CD4-positive, alpha-beta T cell treated with Interferon alpha-2 for 1 hour (primary cell): ENCODE measurements around the gene BLMH.
A peak's percentile ranks its signal among the peaks of the same experiment; 100 is the strongest.

Experiments
- DNase-seq, 2 donors: peaks; one replicate each; pipeline ENCODE4 v3.0.0-alpha.2; 2020 to 2022

BLMH gene

GRCh38 chr17:30291543-30292285, at the start of gene BLMH:
Gene BLMH, minus strand, starts transcription at chr17:30291944. Its CDS starts 125 bp downstream, at chr17:30291819.
- DNase-seq: peak; percentile 72 to 87

- no peak for DNase-seq
These were observed 49.1 kb upstream of the BLMH start for GRCh38 chr17:30340801-30341356.

GRCh38 chr17:30339086-30339485, 47.3 kb upstream of the BLMH start:
- no peak for DNase-seq

- DNase-seq: no peak
These were observed 45.8 kb upstream of the BLMH start for GRCh38 chr17:30337393-30337999.

- peak; percentile 66 to 81 for DNase-seq
These were observed 44.8 kb upstream of the BLMH start for GRCh38 chr17:30336369-30337171.

- DNase-seq: no peak
These were observed 42.7 kb upstream of the BLMH start for GRCh38 chr17:30334421-30334820.

GRCh38 chr17:30333503-30334360, 42.0 kb upstream of the BLMH start, which contains the start of gene TMIGD1:
Gene TMIGD1, minus strand, starts transcription at chr17:30334057. Its CDS starts 1,924 bp downstream, at chr17:30332133.
- DNase-seq: no peak

- peak; percentile 62 to 81 for DNase-seq
These were observed 40.4 kb upstream of the BLMH start for GRCh38 chr17:30332057-30332542.

GRCh38 chr17:30326809-30327208, 35.1 kb upstream of the BLMH start:
- DNase-seq: no peak

GRCh38 chr17:30324723-30325122, 33.0 kb upstream of the BLMH start:
- no peak for DNase-seq

- DNase-seq: peak; percentile 20 to 41
These were observed 32.2 kb upstream of the BLMH start for GRCh38 chr17:30323895-30324319.

- peak; percentile 43 to 69 for DNase-seq
These were observed 31.6 kb upstream of the BLMH start for GRCh38 chr17:30323262-30323894.

- no peak for DNase-seq
These were observed 29.6 kb upstream of the BLMH start for GRCh38 chr17:30321314-30321713.

GRCh38 chr17:30318155-30318554, 26.4 kb upstream of the BLMH start:
- DNase-seq: no peak

- DNase-seq: no peak
These were observed 25.0 kb upstream of the BLMH start for GRCh38 chr17:30316736-30317135.

- DNase-seq: no peak
These were observed 23.4 kb upstream of the BLMH start for GRCh38 chr17:30315106-30315505.

GRCh38 chr17:30314474-30314873, 22.7 kb upstream of the BLMH start:
- no peak for DNase-seq

GRCh38 chr17:30312226-30312625, 20.5 kb upstream of the BLMH start:
- no peak for DNase-seq

GRCh38 chr17:30310562-30310961, 18.8 kb upstream of the BLMH start:
- DNase-seq: no peak

- no peak for DNase-seq
These were observed 17.8 kb upstream of the BLMH start for GRCh38 chr17:30309591-30309990.

GRCh38 chr17:30308406-30308805, 16.7 kb upstream of the BLMH start:
- no peak for DNase-seq

GRCh38 chr17:30304778-30305177, 13.0 kb upstream of the BLMH start:
- no peak for DNase-seq
